Activated CD8-positive, alpha-beta memory T cell treated with anti-CD3 and anti-CD28 coated beads for 48 hours (primary cell): Measurements from ENCODE around the gene SCAMP1.
A peak's percentile ranks its signal among the peaks of the same experiment; 100 is the strongest.

Experiments
- DNase-seq, 3 experiments: peaks; one replicate each; pipeline ENCODE4 v3.0.0-alpha.2; 2020; ENCODE audit warnings: low read depth in 2 of 3, low spot score in 2 of 3

The SCAMP1 gene

GRCh38 chr5:78359831-78360673, at the start of gene SCAMP1:
Gene SCAMP1, plus strand, starts transcription at chr5:78360617. Its CDS starts 55 bp downstream, at chr5:78360672.
- peak; percentile 82 to 94 (median 89) for DNase-seq

- no peak for DNase-seq
Measured at GRCh38 chr5:78317515-78317914, 42.9 kb upstream of the SCAMP1 start.

GRCh38 chr5:78318337-78318736, 42.1 kb upstream of the SCAMP1 start:
- no peak for DNase-seq

GRCh38 chr5:78320401-78320800, 40.0 kb upstream of the SCAMP1 start:
- no peak for DNase-seq

GRCh38 chr5:78323241-78323640, 37.2 kb upstream of the SCAMP1 start:
- DNase-seq: no peak

- no peak for DNase-seq
Measured at GRCh38 chr5:78326930-78327329, 33.5 kb upstream of the SCAMP1 start.

GRCh38 chr5:78327761-78328510, 32.5 kb upstream of the SCAMP1 start:
- no peak for DNase-seq

GRCh38 chr5:78328585-78329173, 31.7 kb upstream of the SCAMP1 start:
- DNase-seq: no peak

- no peak for DNase-seq
Measured at GRCh38 chr5:78331523-78332080, 28.8 kb upstream of the SCAMP1 start.

- no peak for DNase-seq
Measured at GRCh38 chr5:78334811-78335210, 25.6 kb upstream of the SCAMP1 start.

GRCh38 chr5:78335976-78336375, 24.4 kb upstream of the SCAMP1 start:
- no peak for DNase-seq

GRCh38 chr5:78336698-78337097, 23.7 kb upstream of the SCAMP1 start:
- no peak for DNase-seq

- no peak for DNase-seq
Measured at GRCh38 chr5:78339617-78340436, 20.6 kb upstream of the SCAMP1 start.

GRCh38 chr5:78341440-78341839, 19.0 kb upstream of the SCAMP1 start:
- no peak for DNase-seq

GRCh38 chr5:78345485-78345884, 14.9 kb upstream of the SCAMP1 start:
- DNase-seq: no peak

- no peak for DNase-seq
Measured at GRCh38 chr5:78353520-78353919, 6.9 kb upstream of the SCAMP1 start.

- no peak for DNase-seq
Measured at GRCh38 chr5:78354066-78354670, 6.2 kb upstream of the SCAMP1 start.

- DNase-seq: no peak
Measured at GRCh38 chr5:78355561-78355960, 4.9 kb upstream of the SCAMP1 start.

- DNase-seq: peak in 1 of 3 experiments; percentile 2
Measured at GRCh38 chr5:78359455-78359830, 974 bp upstream of the SCAMP1 start.

GRCh38 chr5:78360674-78360923, 182 bp downstream of the SCAMP1 start:
- no peak for DNase-seq
